Duodenal mucosa (tissue), 2 donors: ENCODE results near the gene MARCKS.

Experiments
- H3K27ac ChIP-seq: one replicate; pipeline ENCODE4 v1.7.0; 2013; ENCODE audit warnings: low read depth, low read length
- H3K27me3 ChIP-seq, 2 donors: one replicate each; pipeline ENCODE4 v1.7.0; 2013; ENCODE audit warnings: low read length in 2 of 2, control low read depth in 1 of 2; ENCODE audit not compliant: insufficient read depth in 2 of 2, control insufficient read depth in 1 of 2
- H3K36me3 ChIP-seq, 2 donors: one replicate each; pipeline ENCODE4 v1.7.0; 2013; ENCODE audit warnings: low read length in 2 of 2, control low read depth in 1 of 2; ENCODE audit not compliant: insufficient read depth in 2 of 2, control insufficient read depth in 1 of 2
- H3K4me1 ChIP-seq, 2 donors: one replicate each; pipeline ENCODE4 v1.7.0; 2013; ENCODE audit warnings: low read length in 2 of 2, control low read depth in 1 of 2; ENCODE audit not compliant: insufficient read depth in 2 of 2, control insufficient read depth in 1 of 2
- H3K4me3 ChIP-seq, 2 donors: one replicate each; pipeline ENCODE4 v1.7.0; 2013; ENCODE audit warnings: low read length in 2 of 2, low read depth in 1 of 2
- H3K9ac ChIP-seq, 2 donors: one replicate each; pipeline ENCODE4 v1.7.0; 2013; ENCODE audit warnings: low read length in 2 of 2, low read depth in 1 of 2
- H3K9me3 ChIP-seq, 2 donors: one replicate each; pipeline ENCODE4 v1.7.0; 2013; ENCODE audit warnings: low read length in 2 of 2, control low read depth in 1 of 2; ENCODE audit not compliant: control insufficient read depth in 1 of 2

MARCKS gene

DNA sequence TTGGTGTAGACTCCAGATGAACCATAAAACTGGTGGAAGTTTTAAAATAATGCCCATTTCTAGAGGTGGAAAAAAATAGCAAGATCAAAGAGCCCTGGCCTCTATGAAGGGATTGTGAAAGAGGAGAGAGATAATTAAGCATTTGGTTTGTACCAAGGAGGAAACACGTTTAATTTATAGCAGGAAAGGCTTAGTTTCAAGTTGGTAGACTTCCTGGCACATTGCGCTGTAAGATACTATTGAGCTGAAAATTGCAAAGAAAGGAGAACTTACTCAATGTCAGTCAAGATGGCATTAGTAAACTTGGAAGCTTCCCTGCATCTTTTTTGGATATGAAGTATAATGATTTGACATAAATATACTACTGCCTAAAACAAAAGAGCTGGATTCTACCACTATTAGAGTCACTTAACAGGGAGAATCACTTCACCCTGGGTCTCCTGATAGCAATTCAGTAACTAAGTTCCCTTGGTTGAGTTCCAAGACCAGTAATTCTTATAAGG, 24.4 kb downstream of the MARCKS start:
- H3K27ac ChIP-seq, result no peak overlapping the region
- H3K4me3 ChIP-seq, result no peak overlapping the region
- no peak overlapping the region for H3K9ac ChIP-seq
- H3K36me3 ChIP-seq, result no peaks in the 10 kb centered on the region
- H3K4me1 ChIP-seq, result no peaks in the 10 kb centered on the region
- H3K9me3 ChIP-seq, result no peaks in the 10 kb centered on the region
- no peaks in the 10 kb centered on the region for H3K27me3 ChIP-seq

DNA sequence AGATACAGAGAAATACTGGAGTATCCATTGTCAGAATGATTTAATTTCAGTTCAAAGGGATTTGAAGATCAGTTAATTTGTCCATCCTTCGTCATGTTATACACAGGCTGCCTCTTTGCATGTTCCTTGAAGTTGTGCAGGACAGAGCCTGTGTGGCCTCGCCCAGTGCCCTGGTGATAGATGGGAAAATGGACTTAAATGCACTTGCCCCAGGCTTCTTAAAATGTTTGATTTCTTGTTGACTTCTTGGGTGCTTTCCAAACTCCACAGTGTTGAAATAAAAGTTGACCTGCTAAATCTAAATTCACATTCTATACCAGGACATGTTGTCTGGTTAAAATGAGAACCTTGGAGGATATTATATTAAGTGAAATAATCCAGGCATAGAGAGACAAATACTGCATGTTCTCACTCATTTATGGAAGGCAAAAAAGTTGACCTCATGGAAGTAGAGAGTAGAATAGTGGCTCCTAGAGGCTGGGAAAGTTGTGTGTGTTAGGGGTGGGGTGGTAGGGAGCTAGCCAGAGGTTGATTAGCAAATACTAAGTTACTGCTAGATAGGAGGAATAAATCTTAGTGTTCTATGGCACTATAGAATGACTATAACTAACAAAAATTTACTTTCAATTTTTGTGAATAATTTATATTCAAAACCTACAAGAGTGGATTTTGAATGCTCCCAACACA, 25.3 kb downstream of the MARCKS start:
- H3K9me3 ChIP-seq, result no peaks in the 10 kb centered on the region

DNA sequence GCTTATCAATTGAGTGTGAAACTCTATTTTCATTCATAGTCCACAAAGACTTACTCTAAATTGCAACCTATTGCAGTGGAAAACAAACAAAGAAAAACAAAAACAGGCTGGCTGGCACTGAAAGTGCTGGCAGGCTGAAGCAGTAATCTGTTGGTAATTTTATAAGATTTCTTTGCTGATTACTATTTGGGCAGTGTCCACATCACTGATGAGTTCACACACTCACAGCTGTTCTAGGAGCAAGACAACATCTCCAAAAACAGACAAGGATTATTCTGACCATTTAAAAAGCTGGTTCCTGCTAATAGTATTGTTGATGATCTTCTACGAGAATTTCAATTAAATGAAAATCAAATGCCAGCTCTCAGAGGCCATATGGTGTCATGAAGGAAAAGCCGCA, 26.9 kb downstream of the MARCKS start:
- Histone ChIP-seq H3K36me3 (no peaks in the 10 kb centered on the region), H3K27me3 (no peaks in the 10 kb centered on the region), H3K4me3 (no peak overlapping the region), H3K9me3 (no peaks in the 10 kb centered on the region), H3K27ac (no peak overlapping the region), H3K9ac (no peak overlapping the region), H3K4me1 (no peaks in the 10 kb centered on the region)

More for the DNA sequence above, 25.3 kb downstream of the MARCKS start:
- Histone ChIP-seq H3K27me3 (no peaks in the 10 kb centered on the region), H3K36me3 (no peaks in the 10 kb centered on the region), H3K27ac (no peak overlapping the region), H3K9ac (no peak overlapping the region), H3K4me1 (no peaks in the 10 kb centered on the region), H3K4me3 (no peak overlapping the region)

DNA sequence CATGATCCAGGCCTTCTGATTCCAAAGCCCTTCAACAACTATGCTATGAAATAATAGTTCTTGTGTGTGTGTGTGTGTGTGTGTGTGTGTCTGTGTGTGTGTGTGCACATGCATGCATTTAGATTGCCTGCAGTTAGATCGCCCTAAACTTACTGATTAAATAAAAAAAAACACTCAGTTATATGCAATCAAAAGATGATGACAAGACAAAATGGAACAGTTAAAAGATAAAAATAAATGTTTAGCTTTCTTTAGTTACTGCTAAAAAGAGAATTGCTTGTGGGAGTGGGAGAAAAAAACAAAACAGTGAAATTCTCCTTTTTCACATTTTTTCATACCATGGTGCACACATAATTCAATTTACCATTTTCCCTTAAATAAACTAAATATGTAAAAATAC, 29.4 kb downstream of the MARCKS start:
- H3K36me3 ChIP-seq, result no peaks in the 10 kb centered on the region
- H3K9me3 ChIP-seq, result no peaks in the 10 kb centered on the region
- no peak overlapping the region for H3K27ac ChIP-seq
- no peaks in the 10 kb centered on the region for H3K4me1 ChIP-seq
- H3K27me3 ChIP-seq, result no peaks in the 10 kb centered on the region
- H3K4me3 ChIP-seq, result no peak overlapping the region
- H3K9ac ChIP-seq, result no peak overlapping the region

DNA sequence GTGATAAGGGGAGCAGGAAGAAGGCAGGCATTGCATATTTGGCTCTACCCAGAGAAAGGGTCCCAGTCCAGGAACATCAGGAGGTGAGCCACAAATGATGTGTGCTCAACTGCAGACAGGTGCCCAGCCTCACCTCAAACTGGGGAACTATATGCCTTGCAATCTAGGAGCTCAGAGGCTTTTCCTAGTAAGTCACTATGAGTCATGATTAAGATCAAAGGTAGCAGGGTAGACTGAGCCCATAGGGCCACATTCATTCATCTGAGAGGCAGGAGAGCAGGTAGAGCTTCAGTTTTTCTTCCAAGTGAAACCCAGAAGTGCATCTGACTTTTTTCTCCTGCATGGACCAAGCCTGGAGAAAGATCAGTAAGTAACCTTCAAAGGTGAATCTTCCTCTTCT, 31.3 kb downstream of the MARCKS start:
- Histone ChIP-seq H3K4me1 (no peaks in the 10 kb centered on the region), H3K27me3 (no peaks in the 10 kb centered on the region), H3K27ac (no peak overlapping the region), H3K9me3 (no peaks in the 10 kb centered on the region), H3K36me3 (no peaks in the 10 kb centered on the region), H3K4me3 (no peak overlapping the region), H3K9ac (no peak overlapping the region)

DNA sequence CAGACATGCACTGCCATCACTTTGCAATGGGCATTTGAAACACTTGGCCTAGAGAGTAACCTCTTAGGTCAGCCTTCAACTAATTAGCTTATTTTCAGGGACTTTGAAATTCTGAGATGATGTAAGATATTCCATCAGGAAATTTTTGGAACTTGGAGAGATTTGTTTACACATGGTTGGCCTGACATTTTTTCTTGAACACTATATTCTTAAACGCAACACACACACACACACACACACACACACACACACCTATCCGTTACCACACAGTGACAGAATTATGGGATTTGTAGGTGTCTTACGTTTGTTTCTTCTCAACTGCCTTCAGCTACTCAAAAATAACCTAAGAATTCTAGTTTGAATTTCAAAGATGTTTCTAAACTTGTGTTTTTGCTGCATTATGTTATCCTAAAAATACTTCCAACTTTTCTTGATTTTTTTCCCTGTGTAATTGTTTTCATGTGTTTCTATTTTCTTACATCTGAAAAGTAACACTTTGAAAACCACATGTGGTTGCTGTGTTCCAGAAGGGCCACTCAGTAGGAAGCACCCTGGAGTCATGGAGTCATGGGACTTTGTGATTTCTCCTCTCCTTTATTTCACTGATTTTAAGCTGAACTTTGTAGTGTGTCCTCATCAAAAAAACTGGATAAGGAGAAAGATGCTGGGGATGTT, 31.9 kb downstream of the MARCKS start:
- Histone ChIP-seq H3K4me3 (no peak overlapping the region), H3K27me3 (no peaks in the 10 kb centered on the region), H3K36me3 (no peaks in the 10 kb centered on the region)

DNA sequence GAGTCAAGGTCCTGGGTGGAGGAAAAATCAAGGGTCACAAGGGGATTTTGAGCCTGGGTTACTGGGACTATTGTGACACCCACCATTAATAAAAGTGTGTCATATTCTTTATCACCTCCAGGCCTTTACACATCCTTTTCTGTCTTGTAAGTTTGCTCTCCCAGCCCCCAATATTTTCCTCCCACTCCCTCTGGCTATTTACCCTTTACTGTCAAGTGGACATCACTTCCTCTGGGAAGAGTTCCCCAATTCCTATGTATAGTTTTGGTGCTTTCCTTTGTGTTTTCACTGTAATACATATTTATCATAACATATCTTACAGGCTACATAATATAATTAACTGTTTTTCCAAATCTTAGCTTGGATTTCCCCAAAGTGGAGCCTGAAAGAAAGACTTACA, 36.3 kb downstream of the MARCKS start:
- Histone ChIP-seq H3K27me3 (no peaks in the 10 kb centered on the region), H3K36me3 (no peaks in the 10 kb centered on the region), H3K9me3 (no peaks in the 10 kb centered on the region), H3K9ac (no peak overlapping the region), H3K4me3 (no peak overlapping the region), H3K27ac (no peak overlapping the region), H3K4me1 (no peaks in the 10 kb centered on the region)

More for the DNA sequence above, 31.9 kb downstream of the MARCKS start:
- Histone ChIP-seq H3K9me3 (no peaks in the 10 kb centered on the region), H3K9ac (no peak overlapping the region), H3K4me1 (no peaks in the 10 kb centered on the region), H3K27ac (no peak overlapping the region)

DNA sequence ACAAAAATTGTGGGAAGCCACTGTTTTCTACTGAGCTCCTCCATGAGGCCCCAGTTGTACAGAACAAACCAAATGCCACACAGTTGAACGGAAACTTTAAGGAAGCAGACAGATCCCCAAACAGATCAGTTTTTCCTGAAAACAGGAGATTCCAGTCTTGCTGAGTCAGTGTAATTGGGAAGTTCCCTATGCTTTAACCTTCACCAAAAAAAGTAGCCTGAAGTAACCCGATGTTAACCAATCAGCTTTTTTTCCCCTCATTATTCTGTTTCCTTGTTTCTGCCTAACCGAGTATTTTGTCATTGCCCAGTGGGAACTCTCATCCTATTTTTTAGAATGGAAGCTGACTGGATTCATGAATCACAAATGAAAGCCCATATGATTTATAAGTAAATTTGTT, 36.7 kb downstream of the MARCKS start:
- no peak overlapping the region for H3K4me3 ChIP-seq
- H3K27me3 ChIP-seq, result no peaks in the 10 kb centered on the region
- no peaks in the 10 kb centered on the region for H3K9me3 ChIP-seq
- H3K27ac ChIP-seq, result no peak overlapping the region
- H3K4me1 ChIP-seq, result no peaks in the 10 kb centered on the region
- H3K9ac ChIP-seq, result no peak overlapping the region
- H3K36me3 ChIP-seq, result no peaks in the 10 kb centered on the region

DNA sequence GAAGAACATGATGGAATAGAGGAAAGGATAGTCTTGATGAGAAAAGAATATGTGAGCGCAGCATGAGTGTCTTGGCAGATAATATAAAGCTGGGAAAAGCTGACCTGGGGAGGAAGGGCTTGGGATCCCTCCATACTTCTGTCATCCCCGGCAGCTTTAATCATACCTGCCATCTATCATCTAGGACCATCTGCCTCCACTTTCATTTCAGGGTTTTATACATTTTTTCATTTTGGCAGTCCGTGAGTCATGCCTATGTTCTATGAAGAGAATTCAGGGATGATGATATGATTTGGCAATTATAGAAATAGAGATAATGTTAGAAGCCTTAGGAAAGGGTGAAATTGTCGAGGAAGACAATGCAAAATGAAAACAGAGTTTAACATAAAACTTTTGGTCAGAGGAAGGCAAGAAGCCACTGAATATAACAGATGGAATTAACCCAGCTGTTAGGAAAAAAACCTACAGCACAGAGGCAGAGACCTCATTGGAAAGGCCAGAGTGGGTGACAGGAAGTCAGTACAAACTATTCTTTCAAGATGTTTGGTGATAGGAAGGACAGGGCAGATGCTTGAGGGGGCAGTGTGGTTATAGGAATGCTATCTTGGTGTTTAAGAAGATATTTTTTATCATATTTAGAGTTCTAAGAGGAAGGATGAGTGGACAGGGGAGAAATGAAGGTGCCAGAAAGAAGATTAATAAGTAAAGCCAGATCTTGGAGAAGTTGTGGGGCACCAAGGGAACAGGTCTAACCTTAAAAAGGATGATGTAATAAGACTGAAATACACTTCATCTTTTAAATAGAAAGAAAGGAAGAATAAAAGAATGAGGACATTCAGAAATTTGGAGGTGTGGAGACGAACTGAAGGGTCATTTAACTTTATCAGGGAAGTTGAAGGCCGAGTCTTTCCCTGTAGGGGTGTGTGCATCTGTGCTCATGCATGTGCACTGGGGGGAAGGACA, 37.8 kb downstream of the MARCKS start:
- Histone ChIP-seq H3K36me3 (no peaks in the 10 kb centered on the region), H3K27ac (no peak overlapping the region), H3K4me1 (no peaks in the 10 kb centered on the region), H3K9me3 (no peaks in the 10 kb centered on the region), H3K9ac (no peak overlapping the region), H3K27me3 (no peaks in the 10 kb centered on the region), H3K4me3 (no peak overlapping the region)

DNA sequence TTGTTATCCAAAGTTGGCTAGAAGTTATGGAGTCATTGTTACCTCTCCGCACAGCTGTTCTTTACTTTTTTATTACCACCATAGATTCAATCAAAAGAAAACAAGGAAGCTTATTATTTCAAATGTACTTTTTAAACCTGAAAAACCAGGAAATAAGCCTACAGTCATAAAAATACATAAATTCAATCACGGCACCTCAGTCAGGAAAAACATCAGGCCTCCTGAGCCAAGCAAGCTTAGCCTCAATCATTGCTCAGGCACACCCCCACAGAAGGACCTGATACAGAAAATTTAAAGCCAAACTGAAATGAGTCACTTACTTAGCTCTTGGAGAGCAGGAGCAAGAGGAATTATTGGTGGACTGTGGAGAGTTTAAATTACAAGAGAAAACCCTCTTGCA, 44.3 kb downstream of the MARCKS start:
- no peaks in the 10 kb centered on the region for H3K27me3 ChIP-seq
- no peak overlapping the region for H3K27ac ChIP-seq
- peaks cover 0 to 7% of the 10 kb centered on the region in 2 donors for H3K4me1 ChIP-seq
- no peaks in the 10 kb centered on the region for H3K36me3 ChIP-seq
- H3K9ac ChIP-seq, result no peak overlapping the region
- no peak overlapping the region for H3K4me3 ChIP-seq
- no peaks in the 10 kb centered on the region for H3K9me3 ChIP-seq
